ENCODE measurements around the gene LRRC61.

LRRC61 gene

GRCh38 chr7:150321788-150322113, 1.4 kb upstream of the LRRC61 start:
- Mint-ChIP-seq H3K36me3 (ENCODE audit: low read depth) (peaks cover 25% of the 10 kb centered on the region), H3K4me1 (ENCODE audit: low read depth) (peaks cover 50% of the 10 kb centered on the region), H3K9me3 (no peaks in the 10 kb centered on the region), H3K27ac (peak overlapping the region; percentile 97), H3K27me3 (no peaks in the 10 kb centered on the region), H3K4me3 (peak overlapping the region; percentile 95)

- Mint-ChIP-seq H3K27ac (peak overlapping the region; percentile 97), H3K27me3 (no peaks in the 10 kb centered on the region), H3K4me3 (peak overlapping the region; percentile 95), H3K4me1 (ENCODE audit: low read depth) (peaks cover 54% of the 10 kb centered on the region), H3K36me3 (ENCODE audit: low read depth) (peaks cover 31% of the 10 kb centered on the region), H3K9me3 (no peaks in the 10 kb centered on the region)
Measured at GRCh38 chr7:150322114-150322832, 882 bp upstream of the LRRC61 start.

- Mint-ChIP-seq H3K4me1 (ENCODE audit: low read depth) (peaks cover 54% of the 10 kb centered on the region), H3K27ac (peak overlapping the region; percentile 99), H3K36me3 (ENCODE audit: low read depth) (peaks cover 36% of the 10 kb centered on the region), H3K9me3 (no peaks in the 10 kb centered on the region), H3K4me3 (peak overlapping the region; percentile 95), H3K27me3 (no peaks in the 10 kb centered on the region)
Measured at GRCh38 chr7:150323682-150324372, 672 bp downstream of the LRRC61 start.

- no peaks in the 10 kb centered on the region for H3K9me3 Mint-ChIP-seq
- H3K4me1 Mint-ChIP-seq (ENCODE audit: low read depth): peaks cover 54% of the 10 kb centered on the region
- no peaks in the 10 kb centered on the region for H3K27me3 Mint-ChIP-seq
- H3K27ac Mint-ChIP-seq: peak overlapping the region; percentile 99
- H3K36me3 Mint-ChIP-seq (ENCODE audit: low read depth): peaks cover 41% of the 10 kb centered on the region
- H3K4me3 Mint-ChIP-seq: peak overlapping the region; percentile 95
Measured at GRCh38 chr7:150324373-150324961, 1.3 kb downstream of the LRRC61 start.

GRCh38 chr7:150325110-150325611, 2.0 kb downstream of the LRRC61 start:
- peak overlapping the region; percentile 95 for H3K4me3 Mint-ChIP-seq
- H3K36me3 Mint-ChIP-seq (ENCODE audit: low read depth): peaks cover 41% of the 10 kb centered on the region
- H3K4me1 Mint-ChIP-seq (ENCODE audit: low read depth): peaks cover 50% of the 10 kb centered on the region
- H3K9me3 Mint-ChIP-seq: no peaks in the 10 kb centered on the region
- peak overlapping the region; percentile 99 for H3K27ac Mint-ChIP-seq
- H3K27me3 Mint-ChIP-seq: no peaks in the 10 kb centered on the region

- no peak overlapping the region for H3K27ac Mint-ChIP-seq
- H3K27me3 Mint-ChIP-seq: no peaks in the 10 kb centered on the region
- H3K9me3 Mint-ChIP-seq: no peaks in the 10 kb centered on the region
- H3K4me1 Mint-ChIP-seq (ENCODE audit: low read depth): peaks cover 43% of the 10 kb centered on the region
- no peak overlapping the region for H3K4me3 Mint-ChIP-seq
- peaks cover 41% of the 10 kb centered on the region for H3K36me3 Mint-ChIP-seq (ENCODE audit: low read depth)
Measured at GRCh38 chr7:150325901-150326300, 2.7 kb downstream of the LRRC61 start.

GRCh38 chr7:150326657-150327268, 3.6 kb downstream of the LRRC61 start:
- H3K4me3 Mint-ChIP-seq: no peak overlapping the region
- H3K27ac Mint-ChIP-seq: no peak overlapping the region

GRCh38 chr7:150327308-150327707, 4.2 kb downstream of the LRRC61 start:
- Mint-ChIP-seq H3K27ac (no peak overlapping the region), H3K4me3 (no peak overlapping the region), H3K9me3 (no peaks in the 10 kb centered on the region), H3K4me1 (ENCODE audit: low read depth) (peaks cover 31% of the 10 kb centered on the region), H3K27me3 (no peaks in the 10 kb centered on the region), H3K36me3 (ENCODE audit: low read depth) (peaks cover 48% of the 10 kb centered on the region)

More at GRCh38 chr7:150326657-150327268, 3.6 kb downstream of the LRRC61 start:
- peaks cover 37% of the 10 kb centered on the region for H3K4me1 Mint-ChIP-seq (ENCODE audit: low read depth)
- H3K9me3 Mint-ChIP-seq: no peaks in the 10 kb centered on the region
- H3K27me3 Mint-ChIP-seq: no peaks in the 10 kb centered on the region
- H3K36me3 Mint-ChIP-seq (ENCODE audit: low read depth): peaks cover 48% of the 10 kb centered on the region

- no peaks in the 10 kb centered on the region for H3K9me3 Mint-ChIP-seq
- H3K27me3 Mint-ChIP-seq: no peaks in the 10 kb centered on the region
- H3K4me3 Mint-ChIP-seq: no peak overlapping the region
- H3K27ac Mint-ChIP-seq: no peak overlapping the region
- H3K36me3 Mint-ChIP-seq (ENCODE audit: low read depth): peaks cover 44% of the 10 kb centered on the region
- H3K4me1 Mint-ChIP-seq (ENCODE audit: low read depth): peaks cover 15% of the 10 kb centered on the region
Measured at GRCh38 chr7:150329331-150330120, 6.4 kb downstream of the LRRC61 start.

GRCh38 chr7:150330211-150330885, 7.2 kb downstream of the LRRC61 start:
- Mint-ChIP-seq H3K27ac (no peak overlapping the region), H3K4me1 (ENCODE audit: low read depth) (peaks cover 6% of the 10 kb centered on the region), H3K4me3 (no peak overlapping the region), H3K9me3 (no peaks in the 10 kb centered on the region), H3K36me3 (ENCODE audit: low read depth) (peaks cover 36% of the 10 kb centered on the region), H3K27me3 (no peaks in the 10 kb centered on the region)

GRCh38 chr7:150332852-150333635, 9.9 kb downstream of the LRRC61 start:
- Mint-ChIP-seq H3K36me3 (ENCODE audit: low read depth) (peaks cover 27% of the 10 kb centered on the region), H3K9me3 (no peaks in the 10 kb centered on the region), H3K4me3 (no peak overlapping the region), H3K27me3 (no peaks in the 10 kb centered on the region), H3K27ac (no peak overlapping the region), H3K4me1 (ENCODE audit: low read depth) (no peaks in the 10 kb centered on the region)

- no peak overlapping the region for H3K4me3 Mint-ChIP-seq
- no peak overlapping the region for H3K27ac Mint-ChIP-seq
- peaks cover 23% of the 10 kb centered on the region for H3K36me3 Mint-ChIP-seq (ENCODE audit: low read depth)
- H3K9me3 Mint-ChIP-seq: no peaks in the 10 kb centered on the region
- no peaks in the 10 kb centered on the region for H3K27me3 Mint-ChIP-seq
- H3K4me1 Mint-ChIP-seq (ENCODE audit: low read depth): no peaks in the 10 kb centered on the region
Measured at GRCh38 chr7:150333659-150334058, 10.5 kb downstream of the LRRC61 start.

GRCh38 chr7:150334108-150334507, 11.0 kb downstream of the LRRC61 start:
- no peak overlapping the region for H3K27ac Mint-ChIP-seq

More at GRCh38 chr7:150334108-150334507, 11.0 kb downstream of the LRRC61 start:
- Mint-ChIP-seq H3K27me3 (no peaks in the 10 kb centered on the region), H3K36me3 (ENCODE audit: low read depth) (peaks cover 18% of the 10 kb centered on the region), H3K4me3 (no peak overlapping the region), H3K4me1 (ENCODE audit: low read depth) (no peaks in the 10 kb centered on the region), H3K9me3 (no peaks in the 10 kb centered on the region)

All from stimulated activated naive CD8-positive, alpha-beta T cell treated with anti-CD3 and anti-CD28 coated beads, Interleukin-15, Interleukin-2, amounts not matched to agents 100 ng/mL and 50 ng/mL, for 24 hours (primary cell).